Astrocyte (in vitro differentiated cells and primary cell): Measurements from ENCODE around the gene CASP2. TPM values are rescaled to one million over a fixed set of nuclear protein-coding genes. Genes with fewer than 3 reads are reported as not detected.
A peak's percentile ranks its signal among the peaks of the same experiment; 100 is the strongest.

ENCODE experiments used
- DNase-seq: peaks from one replicate; pipeline ENCODE4 v3.0.0-alpha.2; 2010; ENCODE audit warnings: low read depth
- FAIRE-seq: peaks from 2 replicates; lab custom pipeline; 2011; peaks lifted over from hg19 to GRCh38; lab: Jason Lieb, UNC
- H2AFZ ChIP-seq: 2 replicates; pipeline ENCODE4 v1.6.0; 2012; ENCODE audit warnings: low read depth, low read length, inconsistent platforms
- H3K27ac ChIP-seq: 2 replicates; pipeline ENCODE4 v1.5.1; 2011; ENCODE audit warnings: low read depth, low read length, inconsistent platforms
- H3K27me3 ChIP-seq: 2 replicates; pipeline ENCODE4 v1.6.0; 2011; ENCODE audit warnings: low read length, inconsistent platforms; ENCODE audit not compliant: insufficient read depth
- H3K36me3 ChIP-seq: 2 replicates; pipeline ENCODE4 v1.5.1; 2011; ENCODE audit warnings: low read length, inconsistent platforms; ENCODE audit not compliant: insufficient read depth
- H3K4me1 ChIP-seq: 2 replicates; pipeline ENCODE4 v1.5.1; 2011; ENCODE audit warnings: low read length, inconsistent platforms; ENCODE audit not compliant: insufficient read depth
- H3K4me2 ChIP-seq: 2 replicates; pipeline ENCODE4 v1.6.0; 2012; ENCODE audit warnings: low read length, inconsistent platforms
- H3K4me3 ChIP-seq: 2 replicates; pipeline ENCODE4 v1.5.1; 2011; ENCODE audit warnings: low read depth, mild to moderate bottlenecking, low read length, inconsistent platforms; ENCODE audit not compliant: insufficient read depth
- H3K79me2 ChIP-seq: 2 replicates; pipeline ENCODE4 v1.6.0; 2012; ENCODE audit warnings: mild to moderate bottlenecking, low read length, inconsistent platforms; ENCODE audit not compliant: insufficient read depth
- H3K9ac ChIP-seq: 2 replicates; pipeline ENCODE4 v1.6.0; 2012; ENCODE audit warnings: mild to moderate bottlenecking, low read length, inconsistent platforms
- H3K9me3 ChIP-seq: 2 replicates; pipeline ENCODE4 v1.5.1; 2012; ENCODE audit warnings: low read depth, mild to moderate bottlenecking, low read length, inconsistent platforms; ENCODE audit not compliant: insufficient read depth
- H4K20me1 ChIP-seq: 2 replicates; pipeline ENCODE4 v1.6.0; 2012; ENCODE audit warnings: low read length, inconsistent platforms; ENCODE audit not compliant: insufficient read depth
- H3K27ac Mint-ChIP-seq: one replicate; pipeline ENCODE4 v1.8.0; 2021; ENCODE audit warnings: mild to moderate bottlenecking, mixed read lengths; ENCODE audit not compliant: unreplicated experiment
- H3K27me3 Mint-ChIP-seq: one replicate; pipeline ENCODE4 v1.8.0; 2021; ENCODE audit warnings: low read depth, mixed read lengths; ENCODE audit not compliant: unreplicated experiment
- H3K36me3 Mint-ChIP-seq: one replicate; pipeline ENCODE4 v1.8.0; 2021; ENCODE audit warnings: low read depth, mixed read lengths; ENCODE audit not compliant: unreplicated experiment
- H3K4me1 Mint-ChIP-seq: one replicate; pipeline ENCODE4 v1.8.0; 2021; ENCODE audit warnings: low read depth, mixed read lengths; ENCODE audit not compliant: unreplicated experiment
- H3K4me3 Mint-ChIP-seq: one replicate; pipeline ENCODE4 v1.8.0; 2021; ENCODE audit warnings: mild to moderate bottlenecking, moderate library complexity, mixed read lengths; ENCODE audit not compliant: unreplicated experiment
- H3K9me3 Mint-ChIP-seq: one replicate; pipeline ENCODE4 v1.8.0; 2021; ENCODE audit warnings: mild to moderate bottlenecking, mixed read lengths; ENCODE audit not compliant: unreplicated experiment
- CTCF ChIP-seq: IDR thresholded peaks from 2 replicates; pipeline ENCODE4 v1.5.1; 2011; ENCODE audit warnings: low read depth, mild to moderate bottlenecking, inconsistent platforms, low read length, moderate library complexity; ENCODE audit not compliant: insufficient read depth
- EZH2 ChIP-seq: IDR thresholded peaks from 2 replicates; pipeline ENCODE4 v1.6.1; 2012; ENCODE audit warnings: mild to moderate bottlenecking, low read length, inconsistent platforms; ENCODE audit not compliant: insufficient read depth
- total RNA-seq: library from RNA; stranded (reverse); gene quantifications from 2 replicates; pipeline ENCODE4 v1.2.1, GENCODE V29; 2021

CASP2 gene
- total RNA-seq, 1 donor from 2014 or later = 38.0 TPM

- Mint-ChIP-seq H3K27ac (no peak overlapping the region), H3K9me3 (no peaks in the 10 kb centered on the region), H3K27me3 (no peaks in the 10 kb centered on the region), H3K36me3 (peaks cover 35% of the 10 kb centered on the region), H3K4me3 (no peak overlapping the region), H3K4me1 (no peaks in the 10 kb centered on the region)
- TF ChIP-seq CTCF (no peak), EZH2 (no peak)
- Histone ChIP-seq H3K4me3 (no peak overlapping the region), H3K4me1 (peaks cover 12% of the 10 kb centered on the region), H3K27me3 (no peaks in the 10 kb centered on the region), H2AFZ (no peak overlapping the region), H3K27ac (peak overlapping the region; percentile 37), H4K20me1 (peaks cover 33% of the 10 kb centered on the region), H3K79me2 (peaks cover 28% of the 10 kb centered on the region), H3K36me3 (peaks cover 60% of the 10 kb centered on the region), H3K4me2 (no peak overlapping the region), H3K9me3 (no peaks in the 10 kb centered on the region), H3K9ac (no peak overlapping the region)
- DNase-seq = no peak
- no peak for FAIRE-seq
Measured at GRCh38 chr7:143296686-143297085, 8.5 kb downstream of the CASP2 start.

GRCh38 chr7:143299346-143299745 lies 11.2 kb downstream of the CASP2 start:
- Histone ChIP-seq H3K9ac (no peak overlapping the region), H4K20me1 (peaks cover 27% of the 10 kb centered on the region), H3K27me3 (no peaks in the 10 kb centered on the region), H3K36me3 (peaks cover 68% of the 10 kb centered on the region), H3K9me3 (no peaks in the 10 kb centered on the region), H3K4me3 (no peak overlapping the region), H3K27ac (no peak overlapping the region), H3K4me1 (peaks cover 12% of the 10 kb centered on the region), H3K79me2 (peaks cover 15% of the 10 kb centered on the region), H3K4me2 (no peak overlapping the region), H2AFZ (no peak overlapping the region)
- TF ChIP-seq EZH2 (no peak), CTCF (no peak)
- no peaks in the 10 kb centered on the region for H3K9me3 Mint-ChIP-seq
- FAIRE-seq = no peak
- no peaks in the 10 kb centered on the region for H3K27me3 Mint-ChIP-seq
- H3K4me1 Mint-ChIP-seq = no peaks in the 10 kb centered on the region
- H3K4me3 Mint-ChIP-seq = no peak overlapping the region
- DNase-seq = peak; percentile 53
- H3K36me3 Mint-ChIP-seq = peaks cover 27% of the 10 kb centered on the region
- no peak overlapping the region for H3K27ac Mint-ChIP-seq

- Histone ChIP-seq H3K4me2 (no peak overlapping the region), H3K27ac (no peak overlapping the region), H4K20me1 (peaks cover 32% of the 10 kb centered on the region), H3K4me1 (peaks cover 12% of the 10 kb centered on the region), H3K9me3 (no peaks in the 10 kb centered on the region), H2AFZ (no peak overlapping the region), H3K27me3 (no peaks in the 10 kb centered on the region), H3K9ac (no peak overlapping the region), H3K4me3 (no peak overlapping the region), H3K79me2 (peaks cover 11% of the 10 kb centered on the region), H3K36me3 (peaks cover 69% of the 10 kb centered on the region)
- Mint-ChIP-seq H3K4me1 (no peaks in the 10 kb centered on the region), H3K9me3 (no peaks in the 10 kb centered on the region), H3K27ac (no peak overlapping the region), H3K36me3 (peaks cover 25% of the 10 kb centered on the region), H3K27me3 (no peaks in the 10 kb centered on the region), H3K4me3 (no peak overlapping the region)
- no peak for TF ChIP-seq EZH2
- peak; percentile 24 for TF ChIP-seq CTCF
- no peak for FAIRE-seq
- DNase-seq = no peak
Measured at GRCh38 chr7:143299840-143300239, 11.7 kb downstream of the CASP2 start.
